K562 (cell line): ENCODE data around the gene ABLIM1. TPM values are rescaled to one million over a fixed set of nuclear protein-coding genes. Genes with fewer than 3 reads are reported as not detected.

Experiments used
- ATAC-seq: fragments of 200-7000 bp; cut with Tn5 transposase; 3 replicates; pipeline ENCODE4 v1.9.1; 2020; ENCODE audit warnings: moderate library complexity
- BruUV-seq: library from RNA; stranded (reverse); fragments of 400-500 nt; replicated peaks from 2 replicates; lab custom pipeline; 2021; lab: Mats Ljungman, UMichigan
- CTCF ChIA-PET: fragments of 300-600 bp; formaldehyde crosslinking; extraction: SDS; loops from one replicate; lab custom pipeline; 2021; ENCODE audit warnings: low intra/inter-chr PET ratio; lab: Yijun Ruan, JAX
- POLR2A ChIA-PET: fragments of 300-600, 350-650 bp; sonication (Branson Sonifier 250); formaldehyde crosslinking; extraction: SDS; loops from one replicate; lab custom pipeline; 2021; ENCODE audit warnings: antibody characterized with exemption, inconsistent platforms; lab: Yijun Ruan, JAX
- DNase-seq, 4 experiments: peaks; one replicate each; pipeline versions ENCODE4 v3.0.0 to v3.0.0-alpha.2; 2011 to 2018; ENCODE audit warnings: low spot score in 3 of 4, mixed read lengths in 3 of 4; ENCODE audit errors: extremely low read depth in 1 of 4
- FAIRE-seq: peaks from 2 replicates; lab custom pipeline; 2011; peaks lifted over from hg19 to GRCh38; lab: Jason Lieb, UNC
- H2AFZ ChIP-seq: 2 replicates; pipeline ENCODE4 v1.6.0; 2011; ENCODE audit warnings: low read depth, low read length, control low read depth, inconsistent platforms
- H3K27ac ChIP-seq: fragments of 200-600 bp; 3 replicates; pipeline ENCODE4 v1.8.0; 2011; ENCODE audit warnings: low read depth, mild to moderate bottlenecking, control low read depth, inconsistent platforms, low read length, moderate library complexity, mixed read lengths; ENCODE audit errors: extremely low read depth
- H3K27me3 ChIP-seq, 2 experiments: fragments of 300-600 bp in 1 of 2; 2 replicates in 1 of 2; 3 replicates in 1 of 2; pipeline versions ENCODE4 v1.6.0 to v1.8.0; 2011; ENCODE audit warnings: inconsistent platforms in 2 of 2, low read length in 2 of 2, mild to moderate bottlenecking in 1 of 2, mixed read lengths in 1 of 2, moderate library complexity in 1 of 2; ENCODE audit not compliant: control insufficient read depth in 2 of 2, insufficient read depth in 2 of 2
- H3K36me3 ChIP-seq: fragments of 300-600 bp; 3 replicates; pipeline ENCODE4 v1.8.0; 2011; ENCODE audit warnings: mild to moderate bottlenecking, low read length, inconsistent platforms; ENCODE audit not compliant: control insufficient read depth, insufficient read depth
- H3K4me1 ChIP-seq, 2 experiments: fragments of 200-600 bp in 1 of 2; replicated peaks in 1 of 2; 2 replicates in 1 of 2; 3 replicates in 1 of 2; pipeline versions ENCODE4 v1.5.1 to v1.8.0; 2011; ENCODE audit warnings: inconsistent platforms in 2 of 2, low read length in 2 of 2, mild to moderate bottlenecking in 1 of 2, mixed read lengths in 1 of 2, moderate library complexity in 1 of 2; ENCODE audit not compliant: control insufficient read depth in 2 of 2, insufficient read depth in 2 of 2
- H3K4me2 ChIP-seq: 2 replicates; pipeline ENCODE4 v1.6.1; 2011; ENCODE audit warnings: low read length, control low read depth, inconsistent platforms, mixed read lengths; ENCODE audit not compliant: insufficient read depth
- H3K4me3 ChIP-seq: fragments of 200-600 bp; sonication (generic), shearing (Covaris generic); 2 replicates; pipeline ENCODE4 v1.5.1; 2016; ENCODE audit warnings: control low read depth, inconsistent platforms
- H3K79me2 ChIP-seq: fragments of 200-600 bp; 3 replicates; pipeline ENCODE4 v1.8.0; 2011; ENCODE audit warnings: low read length, inconsistent platforms; ENCODE audit not compliant: control insufficient read depth, insufficient read depth
- H3K9ac ChIP-seq, 2 experiments: 2 replicates each; pipeline versions ENCODE4 v1.6.0 to v1.6.1; 2011; ENCODE audit warnings: low read depth in 2 of 2, low read length in 2 of 2, control low read depth in 1 of 2, inconsistent platforms in 1 of 2, mild to moderate bottlenecking in 1 of 2, mixed read lengths in 1 of 2; ENCODE audit not compliant: insufficient read depth in 1 of 2
- H3K9me1 ChIP-seq: one replicate; pipeline ENCODE4 v1.6.0; 2011; ENCODE audit warnings: inconsistent platforms, mild to moderate bottlenecking, low read length, moderate library complexity; ENCODE audit not compliant: control insufficient read depth, insufficient read depth
- H3K9me3 ChIP-seq: replicated peaks from 2 replicates; pipeline ENCODE4 v1.5.1; 2011; ENCODE audit warnings: low read depth, low read length, inconsistent platforms; ENCODE audit not compliant: control insufficient read depth, insufficient read depth
- H4K20me1 ChIP-seq: replicated peaks from 2 replicates; pipeline ENCODE4 v1.6.1; 2011; ENCODE audit warnings: low read length, inconsistent platforms, mixed read lengths; ENCODE audit not compliant: control insufficient read depth, insufficient read depth
- U2AF1 ChIP-seq: fragments of 200-400 bp; formaldehyde crosslinking; optimal IDR thresholded peaks from 2 replicates; pipeline ENCODE3; 2017; ENCODE audit warnings: mild to moderate bottlenecking, low read depth, low read length, moderate library complexity
- WGBS: fragments of 100-300 bp; shearing (Covaris generic); methylation state at CpG from one replicate; pipeline ENCODE4 v1.1.6; 2016; ENCODE audit warnings: low coverage, mixed read lengths; ENCODE audit not compliant: insufficient coverage; ENCODE audit errors: missing lambda C conversion rate; 5-methylcytosine and 5-hydroxymethylcytosine counted together
- in situ Hi-C: fragments of 300-500 bp; cut with MboI; formaldehyde crosslinking; loops from 4 replicates; pipeline ENCODE4 v1.15.0; 2018; ENCODE audit warnings: inconsistent platforms, mixed read lengths
- intact Hi-C: fragments of 100-400 bp; cut with micrococcal nuclease; formaldehyde crosslinking; loops from 2 replicates; pipeline ENCODE4 v1.14.2; 2022
- polyA plus RNA-seq, 8 experiments: library from polyadenylated mRNA; depleted of rRNA in 4 of 8; stranded (reverse) in 5 of 8; unstranded in 3 of 8; fragments of >200 nt; fragmentation: Nextera tagmentation in 2 of 8; fragmentation: Illumina TruSeq in 1 of 8; extraction: Ambion mirVana in 2 of 8; extraction: Trizol in 1 of 8; gene quantifications; 2 replicates each; pipeline versions ENCODE4 v1.2.1 to v1.2.3, GENCODE V29; 2011 to 2014; ENCODE audit warnings: inconsistent platforms in 1 of 8, missing spikeins in 1 of 8
- total RNA-seq, 7 experiments: library from RNA; depleted of rRNA in 6 of 7; stranded (reverse); fragments of >200 nt in 6 of 7; fragmentation: Illumina TruSeq in 2 of 7; extraction: Trizol in 2 of 7; gene quantifications; 2 replicates each; pipeline versions ENCODE4 v1.2.1 to v1.2.3, GENCODE V29; 2011 to 2021; ENCODE audit warnings: low replicate concordance in 1 of 7
- TF ChIP-seq, protein P1 (sequence below): fragments of 200-600 bp; sonication (generic); IDR thresholded peaks from one replicate; pipeline ENCODE4 v1.6.1; 2012; ENCODE audit warnings: mild to moderate bottlenecking, low read depth, low read length, inconsistent platforms

Gene ABLIM1
- total and polyA plus RNA-seq, 9 of the 15 experiments (the other 6 are each of a cell fraction or from before 2014, with no cell fraction given), result 0.07 to 0.49 (median 0.14) TPM; not detected in 6

- POLR2A ChIA-PET, result no interaction called here
- H3K27ac ChIP-seq, result no peak overlapping the region
- intact Hi-C loops, result no loop called here
- TF ChIP-seq U2AF1, result no peak
- TF ChIP-seq, protein P1, sequence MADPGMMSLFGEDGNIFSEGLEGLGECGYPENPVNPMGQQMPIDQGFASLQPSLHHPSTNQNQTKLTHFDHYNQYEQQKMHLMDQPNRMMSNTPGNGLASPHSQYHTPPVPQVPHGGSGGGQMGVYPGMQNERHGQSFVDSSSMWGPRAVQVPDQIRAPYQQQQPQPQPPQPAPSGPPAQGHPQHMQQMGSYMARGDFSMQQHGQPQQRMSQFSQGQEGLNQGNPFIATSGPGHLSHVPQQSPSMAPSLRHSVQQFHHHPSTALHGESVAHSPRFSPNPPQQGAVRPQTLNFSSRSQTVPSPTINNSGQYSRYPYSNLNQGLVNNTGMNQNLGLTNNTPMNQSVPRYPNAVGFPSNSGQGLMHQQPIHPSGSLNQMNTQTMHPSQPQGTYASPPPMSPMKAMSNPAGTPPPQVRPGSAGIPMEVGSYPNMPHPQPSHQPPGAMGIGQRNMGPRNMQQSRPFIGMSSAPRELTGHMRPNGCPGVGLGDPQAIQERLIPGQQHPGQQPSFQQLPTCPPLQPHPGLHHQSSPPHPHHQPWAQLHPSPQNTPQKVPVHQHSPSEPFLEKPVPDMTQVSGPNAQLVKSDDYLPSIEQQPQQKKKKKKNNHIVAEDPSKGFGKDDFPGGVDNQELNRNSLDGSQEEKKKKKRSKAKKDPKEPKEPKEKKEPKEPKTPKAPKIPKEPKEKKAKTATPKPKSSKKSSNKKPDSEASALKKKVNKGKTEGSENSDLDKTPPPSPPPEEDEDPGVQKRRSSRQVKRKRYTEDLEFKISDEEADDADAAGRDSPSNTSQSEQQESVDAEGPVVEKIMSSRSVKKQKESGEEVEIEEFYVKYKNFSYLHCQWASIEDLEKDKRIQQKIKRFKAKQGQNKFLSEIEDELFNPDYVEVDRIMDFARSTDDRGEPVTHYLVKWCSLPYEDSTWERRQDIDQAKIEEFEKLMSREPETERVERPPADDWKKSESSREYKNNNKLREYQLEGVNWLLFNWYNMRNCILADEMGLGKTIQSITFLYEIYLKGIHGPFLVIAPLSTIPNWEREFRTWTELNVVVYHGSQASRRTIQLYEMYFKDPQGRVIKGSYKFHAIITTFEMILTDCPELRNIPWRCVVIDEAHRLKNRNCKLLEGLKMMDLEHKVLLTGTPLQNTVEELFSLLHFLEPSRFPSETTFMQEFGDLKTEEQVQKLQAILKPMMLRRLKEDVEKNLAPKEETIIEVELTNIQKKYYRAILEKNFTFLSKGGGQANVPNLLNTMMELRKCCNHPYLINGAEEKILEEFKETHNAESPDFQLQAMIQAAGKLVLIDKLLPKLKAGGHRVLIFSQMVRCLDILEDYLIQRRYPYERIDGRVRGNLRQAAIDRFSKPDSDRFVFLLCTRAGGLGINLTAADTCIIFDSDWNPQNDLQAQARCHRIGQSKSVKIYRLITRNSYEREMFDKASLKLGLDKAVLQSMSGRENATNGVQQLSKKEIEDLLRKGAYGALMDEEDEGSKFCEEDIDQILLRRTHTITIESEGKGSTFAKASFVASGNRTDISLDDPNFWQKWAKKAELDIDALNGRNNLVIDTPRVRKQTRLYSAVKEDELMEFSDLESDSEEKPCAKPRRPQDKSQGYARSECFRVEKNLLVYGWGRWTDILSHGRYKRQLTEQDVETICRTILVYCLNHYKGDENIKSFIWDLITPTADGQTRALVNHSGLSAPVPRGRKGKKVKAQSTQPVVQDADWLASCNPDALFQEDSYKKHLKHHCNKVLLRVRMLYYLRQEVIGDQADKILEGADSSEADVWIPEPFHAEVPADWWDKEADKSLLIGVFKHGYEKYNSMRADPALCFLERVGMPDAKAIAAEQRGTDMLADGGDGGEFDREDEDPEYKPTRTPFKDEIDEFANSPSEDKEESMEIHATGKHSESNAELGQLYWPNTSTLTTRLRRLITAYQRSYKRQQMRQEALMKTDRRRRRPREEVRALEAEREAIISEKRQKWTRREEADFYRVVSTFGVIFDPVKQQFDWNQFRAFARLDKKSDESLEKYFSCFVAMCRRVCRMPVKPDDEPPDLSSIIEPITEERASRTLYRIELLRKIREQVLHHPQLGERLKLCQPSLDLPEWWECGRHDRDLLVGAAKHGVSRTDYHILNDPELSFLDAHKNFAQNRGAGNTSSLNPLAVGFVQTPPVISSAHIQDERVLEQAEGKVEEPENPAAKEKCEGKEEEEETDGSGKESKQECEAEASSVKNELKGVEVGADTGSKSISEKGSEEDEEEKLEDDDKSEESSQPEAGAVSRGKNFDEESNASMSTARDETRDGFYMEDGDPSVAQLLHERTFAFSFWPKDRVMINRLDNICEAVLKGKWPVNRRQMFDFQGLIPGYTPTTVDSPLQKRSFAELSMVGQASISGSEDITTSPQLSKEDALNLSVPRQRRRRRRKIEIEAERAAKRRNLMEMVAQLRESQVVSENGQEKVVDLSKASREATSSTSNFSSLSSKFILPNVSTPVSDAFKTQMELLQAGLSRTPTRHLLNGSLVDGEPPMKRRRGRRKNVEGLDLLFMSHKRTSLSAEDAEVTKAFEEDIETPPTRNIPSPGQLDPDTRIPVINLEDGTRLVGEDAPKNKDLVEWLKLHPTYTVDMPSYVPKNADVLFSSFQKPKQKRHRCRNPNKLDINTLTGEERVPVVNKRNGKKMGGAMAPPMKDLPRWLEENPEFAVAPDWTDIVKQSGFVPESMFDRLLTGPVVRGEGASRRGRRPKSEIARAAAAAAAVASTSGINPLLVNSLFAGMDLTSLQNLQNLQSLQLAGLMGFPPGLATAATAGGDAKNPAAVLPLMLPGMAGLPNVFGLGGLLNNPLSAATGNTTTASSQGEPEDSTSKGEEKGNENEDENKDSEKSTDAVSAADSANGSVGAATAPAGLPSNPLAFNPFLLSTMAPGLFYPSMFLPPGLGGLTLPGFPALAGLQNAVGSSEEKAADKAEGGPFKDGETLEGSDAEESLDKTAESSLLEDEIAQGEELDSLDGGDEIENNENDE, result no peak
Observed at GRCh38 chr10:114482480-114483304, 175.4 kb downstream of the ABLIM1 start.

More at GRCh38 chr10:114482480-114483304, 175.4 kb downstream of the ABLIM1 start:
- in situ Hi-C loops, result no loop called here
- Histone ChIP-seq H3K4me2 (no peak overlapping the region), H4K20me1 (no peaks in the 10 kb centered on the region), H3K27me3 (peaks cover 0 to 10% of the 10 kb centered on the region in 2 experiments; a peak in 1 of 5 replicates), H3K9me3 (no peaks in the 10 kb centered on the region), H2AFZ (no peak overlapping the region), H3K4me3 (no peak overlapping the region), H3K36me3 (no peaks in the 10 kb centered on the region), H3K4me1 (no peaks in the 10 kb centered on the region), H3K9ac (no peak overlapping the region), H3K9me1 (no peaks in the 10 kb centered on the region), H3K79me2 (no peaks in the 10 kb centered on the region)
- ATAC-seq, result no peak
- FAIRE-seq, result no peak
- 6% methylated on average over 6 of the region's 6 CpGs for WGBS
- DNase-seq, result no peak
- CTCF ChIA-PET, result no interaction called here
- no TSS peak for BruUV-seq
